ENCODE results near the gene MIDN. TPM values are rescaled to one million over a fixed set of nuclear protein-coding genes. Genes with fewer than 3 reads are reported as not detected.
"Not testable (repeated sequence)": the region's sequence is repeated elsewhere in the genome, so short reads cannot be mapped to it uniquely, and the experiment has no call there.

Gene MIDN
- total RNA-seq, 2 donors from 2014 or later, result 85.9 to 88.3 TPM

DNA sequence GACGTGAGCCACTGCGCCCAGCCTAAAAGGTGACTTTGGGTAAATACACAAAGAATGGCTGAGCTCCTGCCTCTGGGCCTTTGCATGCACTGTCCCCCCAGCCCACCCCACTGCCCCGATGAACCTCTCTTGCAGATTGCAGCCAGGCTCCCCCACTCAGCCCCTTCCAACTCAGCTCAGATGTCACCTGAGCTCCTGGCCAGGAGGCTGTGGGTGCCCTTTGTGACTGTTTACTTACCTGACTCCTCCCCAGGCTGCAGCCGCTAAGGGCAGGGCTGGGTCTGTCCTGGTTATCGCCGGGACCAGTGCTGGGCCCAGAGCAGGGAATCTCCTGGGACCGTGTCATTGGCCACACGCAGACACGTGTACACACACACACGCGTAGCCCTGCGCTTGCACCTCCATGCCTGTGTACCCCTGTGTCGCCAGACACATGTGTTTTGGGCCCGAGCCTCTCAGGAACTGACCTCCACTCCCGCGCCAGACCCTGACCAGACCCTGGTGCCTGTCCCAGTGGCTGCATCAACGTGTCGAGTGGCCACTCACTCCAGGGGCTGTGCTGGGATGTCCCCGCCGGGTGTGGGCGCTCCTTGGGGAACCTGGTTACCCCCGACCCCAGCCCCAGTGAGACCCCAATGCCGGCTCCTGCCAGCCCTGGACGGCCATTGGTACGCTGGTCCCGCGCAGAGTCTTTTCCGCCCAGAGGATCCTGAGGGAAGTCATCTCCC is 56.0 kb downstream of the MIDN start:
- peak in 1 of 2 donors; percentile 21 for ATAC-seq
- H3K27ac Mint-ChIP-seq, result no peak overlapping the region

DNA sequence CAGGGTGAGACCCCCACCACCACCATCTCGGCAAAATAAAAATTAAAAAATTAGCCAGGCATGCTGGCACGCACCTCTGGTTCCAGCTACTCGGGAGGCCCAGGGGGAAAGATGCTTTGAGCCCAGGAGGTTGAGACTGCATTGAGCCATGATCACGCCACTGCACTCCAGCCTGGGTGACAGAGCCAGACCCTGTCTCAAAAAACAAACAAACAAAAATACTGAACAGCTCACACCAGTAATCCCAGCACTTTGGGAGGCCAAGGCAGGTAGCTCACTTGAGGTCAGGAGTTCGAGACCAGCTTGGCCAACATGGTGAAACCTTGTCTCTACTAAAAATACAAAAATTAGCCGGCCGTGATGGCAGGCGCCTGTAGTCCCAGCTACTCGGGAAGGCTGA is 57.0 kb downstream of the MIDN start:
- DNase-seq (ENCODE audit: low spot score); H3K27me3 Mint-ChIP-seq; H3K4me3 Mint-ChIP-seq; H3K27ac Mint-ChIP-seq; H3K9me3 Mint-ChIP-seq; H3K4me1 Mint-ChIP-seq (ENCODE audit: low read depth in 2 of 2); H3K36me3 Mint-ChIP-seq; ATAC-seq: not testable (repeated sequence)

More for the DNA sequence above, 56.0 kb downstream of the MIDN start:
- Mint-ChIP-seq H3K36me3 (no peaks in the 10 kb centered on the region), H3K9me3 (no peaks in the 10 kb centered on the region), H3K27me3 (no peaks in the 10 kb centered on the region), H3K4me3 (no peak overlapping the region), H3K4me1 (ENCODE audit: low read depth in 2 of 2) (no peaks in the 10 kb centered on the region)
- no peak for DNase-seq (ENCODE audit: low spot score)

DNA sequence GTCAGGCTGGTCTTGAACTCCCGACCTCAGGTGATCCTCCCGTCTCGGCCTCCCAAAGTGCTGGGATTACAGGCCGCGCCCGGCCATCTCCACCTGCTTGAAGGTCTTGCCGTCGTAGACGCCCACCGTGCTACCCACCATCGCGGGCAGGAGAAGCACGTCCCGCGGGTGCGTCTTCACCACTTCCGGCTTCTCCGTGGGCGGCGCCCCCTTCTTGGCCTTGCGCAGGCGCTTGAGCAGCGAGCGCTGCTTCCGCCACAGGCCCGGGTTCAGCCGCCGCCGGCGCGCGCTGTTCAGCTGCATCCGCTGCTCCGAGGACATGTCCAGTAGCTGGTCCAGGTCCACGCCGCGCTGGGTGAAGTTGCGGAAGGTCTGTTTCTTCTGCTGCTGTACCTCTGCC is 58.9 kb downstream of the MIDN start:
- Mint-ChIP-seq H3K9me3 (no peaks in the 10 kb centered on the region), H3K27me3 (no peaks in the 10 kb centered on the region), H3K27ac (no peak overlapping the region), H3K4me3 (no peak overlapping the region), H3K4me1 (ENCODE audit: low read depth in 2 of 2) (no peaks in the 10 kb centered on the region), H3K36me3 (no peaks in the 10 kb centered on the region)
- DNase-seq (ENCODE audit: low spot score) (no peak), ATAC-seq (no peak)

DNA sequence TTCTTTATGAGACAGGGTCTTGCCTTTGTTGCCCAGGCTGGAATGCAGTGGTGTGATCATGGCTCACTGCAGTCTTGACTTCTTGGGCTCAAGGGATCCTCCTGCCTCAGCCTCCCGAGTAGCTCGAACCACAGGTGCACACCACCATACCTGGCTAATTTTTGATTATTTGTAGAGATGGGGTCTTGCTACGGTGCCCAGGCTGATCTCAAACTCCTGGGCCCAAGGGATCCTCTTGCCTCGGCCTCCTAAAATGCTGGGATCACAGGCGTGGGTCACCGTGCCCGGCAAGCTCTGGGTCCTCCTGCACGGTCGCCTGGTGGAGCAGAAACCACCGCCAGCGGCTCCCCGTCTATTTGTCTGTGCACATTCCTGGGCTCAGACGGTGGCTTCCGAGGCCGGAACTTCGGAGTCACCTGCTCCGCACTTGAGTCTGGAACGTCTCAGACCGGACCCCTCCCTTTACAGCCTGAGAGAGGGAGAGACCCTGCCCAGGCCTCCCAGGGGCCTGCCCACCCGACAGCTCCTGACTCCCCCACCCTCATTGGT is 59.4 kb downstream of the MIDN start:
- no peaks in the 10 kb centered on the region for H3K9me3 Mint-ChIP-seq
- ATAC-seq (no peak), DNase-seq (ENCODE audit: low spot score) (no peak)
- H3K4me1 Mint-ChIP-seq (ENCODE audit: low read depth in 2 of 2), result no peaks in the 10 kb centered on the region
- H3K27ac Mint-ChIP-seq, result no peak overlapping the region
- H3K36me3 Mint-ChIP-seq, result no peaks in the 10 kb centered on the region
- H3K27me3 Mint-ChIP-seq, result no peaks in the 10 kb centered on the region
- H3K4me3 Mint-ChIP-seq, result no peak overlapping the region

DNA sequence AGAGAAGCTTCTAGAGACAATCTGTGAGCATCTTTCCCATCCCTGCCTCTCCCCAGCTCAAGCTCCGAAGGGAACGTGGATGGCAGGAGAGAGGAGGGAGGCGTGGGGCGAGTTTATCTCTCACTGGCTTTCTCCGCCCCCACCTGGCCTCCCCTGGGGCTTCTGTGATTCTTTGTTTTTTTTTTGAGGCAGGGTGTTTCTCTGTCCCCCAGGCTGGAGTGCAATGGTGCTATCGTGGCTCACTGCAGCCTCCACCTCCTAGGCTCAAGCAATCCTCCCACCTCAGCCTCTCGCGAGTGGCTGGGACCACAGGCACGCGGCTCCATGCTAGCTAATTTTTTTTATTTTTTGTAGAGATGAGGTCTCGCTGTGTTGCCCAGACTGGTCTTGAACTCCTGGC is 60.3 kb downstream of the MIDN start:
- Mint-ChIP-seq H3K27ac (no peak overlapping the region), H3K27me3 (no peaks in the 10 kb centered on the region), H3K4me1 (ENCODE audit: low read depth in 2 of 2) (no peaks in the 10 kb centered on the region), H3K36me3 (no peaks in the 10 kb centered on the region), H3K9me3 (no peaks in the 10 kb centered on the region), H3K4me3 (no peak overlapping the region)
- DNase-seq (ENCODE audit: low spot score), result no peak
- no peak for ATAC-seq

Other genes starting within 250 kb of the MIDN start
- not detected for gene GRIN3B, start 248.2 kb upstream of the MIDN start, total RNA-seq
- 100 to 1,000 TPM; 150 to 267 TPM for gene TMEM259, start 227.5 kb upstream of the MIDN start, total RNA-seq
- not detected for gene RNU6-2, start 227.1 kb upstream of the MIDN start, total RNA-seq
- 100 to 1,000 TPM; 119 to 141 TPM for gene CNN2, start 222.0 kb upstream of the MIDN start, total RNA-seq
- gene ABCA7, start 208.5 kb upstream of the MIDN start, total RNA-seq, result 10 to 100 TPM; 53.7 to 69.9 TPM
- gene ARHGAP45, start 181.4 kb upstream of the MIDN start, total RNA-seq, result 100 to 1,000 TPM; 320 to 338 TPM
- gene POLR2E, start 153.2 kb upstream of the MIDN start, total RNA-seq, result 100 to 1,000 TPM; 168 to 241 TPM
- 100 to 1,000 TPM in 1 of 2 donors, 10 to 100 TPM in 1; 86.4 to 174 TPM for gene GPX4, start 144.6 kb upstream of the MIDN start, total RNA-seq
- 100 to 1,000 TPM; 204 to 205 TPM for gene SBNO2, start 74.3 kb upstream of the MIDN start, total RNA-seq
- gene STK11, start 42.8 kb upstream of the MIDN start, total RNA-seq, result 10 to 100 TPM; 50.9 to 79.2 TPM
- under 1 TPM in 1 of 2 donors, not detected in 1; 0.28 TPM for gene CBARP, start 10.6 kb upstream of the MIDN start, total RNA-seq
- 100 to 1,000 TPM; 163 to 215 TPM for gene ATP5F1D, start 6.8 kb upstream of the MIDN start, total RNA-seq
- 100 to 1,000 TPM; 226 to 251 TPM for gene CIRBP, start 20.7 kb downstream of the MIDN start, total RNA-seq
- 10 to 100 TPM; 59.5 to 94.2 TPM for gene FAM174C, start 26.9 kb downstream of the MIDN start, total RNA-seq
- gene EFNA2, start 37.3 kb downstream of the MIDN start, total RNA-seq, result not detected
- gene NDUFS7, start 135.3 kb downstream of the MIDN start, total RNA-seq, result 10 to 100 TPM; 89.1 to 89.5 TPM
- 10 to 100 TPM in 1 of 2 donors, 1 to 10 TPM in 1; 5.2 to 15.6 TPM for gene GAMT, start 153.0 kb downstream of the MIDN start, total RNA-seq
- gene DAZAP1, start 159.0 kb downstream of the MIDN start, total RNA-seq, result 100 to 1,000 TPM; 233 to 282 TPM
- gene RPS15, start 189.8 kb downstream of the MIDN start, total RNA-seq, result 1,000 to 10,000 TPM in 1 of 2 donors, 100 to 1,000 TPM in 1; 757 to 1,081 TPM
- gene APC2, start 201.5 kb downstream of the MIDN start, total RNA-seq, result under 1 TPM; 0.05 to 0.17 TPM
- 10 to 100 TPM; 45.1 to 58.4 TPM for gene C19orf25, start 230.6 kb downstream of the MIDN start, total RNA-seq
- gene PCSK4, start 241.8 kb downstream of the MIDN start, total RNA-seq, result 1 to 10 TPM; 1.2 to 2.3 TPM
- 1 to 10 TPM; 1.7 to 3.2 TPM for gene REEP6, start 242.6 kb downstream of the MIDN start, total RNA-seq